ENCODE data around the gene TTC27.

The TTC27 gene

GRCh38 chr2:32663864-32664263, 36.0 kb downstream of the TTC27 start:
- Histone ChIP-seq H3K36me3 (ENCODE audit: control insufficient read depth in 5 of 5, insufficient read depth in 5 of 5, low read length in 5 of 5) (peaks cover 0 to 15% (median 3%) of the 10 kb centered on the region in 5 donors), H3K4me1 (ENCODE audit: control insufficient read depth in 5 of 5, insufficient read depth in 5 of 5, low read length in 5 of 5) (no peaks in the 10 kb centered on the region), H3K27me3 (ENCODE audit: control insufficient read depth in 5 of 5, insufficient read depth in 4 of 5, low read length in 5 of 5) (no peaks in the 10 kb centered on the region), H3K9me3 (ENCODE audit: control insufficient read depth in 5 of 5, low read length in 5 of 5) (no peaks in the 10 kb centered on the region), H3K27ac (ENCODE audit: low read depth, low read length) (no peak overlapping the region), H3K4me3 (ENCODE audit: low read depth in 1 of 5, low read length in 5 of 5) (no peak overlapping the region), H3K9ac (ENCODE audit: low read length in 5 of 5) (no peak overlapping the region)

- Histone ChIP-seq H3K36me3 (ENCODE audit: control insufficient read depth in 5 of 5, insufficient read depth in 5 of 5, low read length in 5 of 5) (peaks cover 0 to 8% (median 3%) of the 10 kb centered on the region in 5 donors), H3K27me3 (ENCODE audit: control insufficient read depth in 5 of 5, insufficient read depth in 4 of 5, low read length in 5 of 5) (no peaks in the 10 kb centered on the region), H3K27ac (ENCODE audit: low read depth, low read length) (no peak overlapping the region), H3K9me3 (ENCODE audit: control insufficient read depth in 5 of 5, low read length in 5 of 5) (no peaks in the 10 kb centered on the region), H3K4me1 (ENCODE audit: control insufficient read depth in 5 of 5, insufficient read depth in 5 of 5, low read length in 5 of 5) (no peaks in the 10 kb centered on the region), H3K9ac (ENCODE audit: low read length in 5 of 5) (no peak overlapping the region), H3K4me3 (ENCODE audit: low read depth in 1 of 5, low read length in 5 of 5) (no peak overlapping the region)
These were observed 38.9 kb downstream of the TTC27 start for GRCh38 chr2:32666704-32667103.

GRCh38 chr2:32668254-32668653, 40.4 kb downstream of the TTC27 start:
- no peaks in the 10 kb centered on the region for H3K9me3 ChIP-seq (ENCODE audit: control insufficient read depth in 5 of 5, low read length in 5 of 5)
- H3K27ac ChIP-seq (ENCODE audit: low read depth, low read length): no peak overlapping the region
- no peaks in the 10 kb centered on the region for H3K4me1 ChIP-seq (ENCODE audit: control insufficient read depth in 5 of 5, insufficient read depth in 5 of 5, low read length in 5 of 5)
- no peaks in the 10 kb centered on the region for H3K27me3 ChIP-seq (ENCODE audit: control insufficient read depth in 5 of 5, insufficient read depth in 4 of 5, low read length in 5 of 5)
- no peak overlapping the region for H3K4me3 ChIP-seq (ENCODE audit: low read depth in 1 of 5, low read length in 5 of 5)
- no peak overlapping the region for H3K9ac ChIP-seq (ENCODE audit: low read length in 5 of 5)
- H3K36me3 ChIP-seq (ENCODE audit: control insufficient read depth in 5 of 5, insufficient read depth in 5 of 5, low read length in 5 of 5): peaks cover 0 to 13% (median 5%) of the 10 kb centered on the region in 5 donors

DNA sequence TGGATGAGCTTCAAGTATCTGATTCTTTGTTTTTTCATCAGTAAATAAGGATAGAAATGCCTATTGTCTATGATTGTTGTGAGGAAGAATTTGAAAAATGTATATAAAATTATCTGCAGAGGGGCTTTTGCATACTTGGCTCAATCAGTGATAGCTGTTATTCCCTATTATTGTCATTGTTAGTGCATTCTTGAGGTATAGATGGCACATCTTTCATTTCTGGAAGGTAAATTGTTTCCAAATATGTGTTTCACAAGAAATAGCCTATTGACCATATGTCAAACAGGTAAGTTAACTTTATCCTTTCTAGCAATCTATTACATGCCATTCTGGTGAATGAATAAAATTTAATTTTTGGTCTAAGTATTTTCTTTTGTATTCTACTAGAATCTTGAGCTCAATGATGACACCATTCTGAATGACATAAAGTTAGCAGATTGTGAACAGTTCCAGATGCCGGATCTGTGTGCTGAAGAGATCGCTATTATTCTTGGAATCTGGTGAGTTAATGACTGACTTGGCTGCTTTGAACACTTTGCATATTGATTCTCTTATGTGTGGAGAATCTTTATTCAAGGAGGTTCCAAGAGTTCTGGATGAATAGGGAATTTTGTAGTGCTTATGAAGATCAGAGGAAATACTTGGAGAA, 44.2 kb downstream of the TTC27 start:
- Histone ChIP-seq H3K9me3 (ENCODE audit: control insufficient read depth in 5 of 5, low read length in 5 of 5) (no peaks in the 10 kb centered on the region), H3K27ac (ENCODE audit: low read depth, low read length) (no peak overlapping the region), H3K27me3 (ENCODE audit: control insufficient read depth in 5 of 5, insufficient read depth in 4 of 5, low read length in 5 of 5) (no peaks in the 10 kb centered on the region), H3K36me3 (ENCODE audit: control insufficient read depth in 5 of 5, insufficient read depth in 5 of 5, low read length in 5 of 5) (peaks cover 0 to 7% (median 0%) of the 10 kb centered on the region in 5 donors), H3K4me1 (ENCODE audit: control insufficient read depth in 5 of 5, insufficient read depth in 5 of 5, low read length in 5 of 5) (no peaks in the 10 kb centered on the region), H3K9ac (ENCODE audit: low read length in 5 of 5) (no peak overlapping the region), H3K4me3 (ENCODE audit: low read depth in 1 of 5, low read length in 5 of 5) (no peak overlapping the region)

- no peaks in the 10 kb centered on the region for H3K4me1 ChIP-seq (ENCODE audit: control insufficient read depth in 5 of 5, insufficient read depth in 5 of 5, low read length in 5 of 5)
- no peak overlapping the region for H3K4me3 ChIP-seq (ENCODE audit: low read depth in 1 of 5, low read length in 5 of 5)
- H3K9me3 ChIP-seq (ENCODE audit: control insufficient read depth in 5 of 5, low read length in 5 of 5): no peaks in the 10 kb centered on the region
- H3K27ac ChIP-seq (ENCODE audit: low read depth, low read length): no peak overlapping the region
- no peaks in the 10 kb centered on the region for H3K27me3 ChIP-seq (ENCODE audit: control insufficient read depth in 5 of 5, insufficient read depth in 4 of 5, low read length in 5 of 5)
- no peak overlapping the region for H3K9ac ChIP-seq (ENCODE audit: low read length in 5 of 5)
- peaks cover 4 to 19% (median 11%) of the 10 kb centered on the region in 5 donors for H3K36me3 ChIP-seq (ENCODE audit: control insufficient read depth in 5 of 5, insufficient read depth in 5 of 5, low read length in 5 of 5)
These were observed 51.0 kb downstream of the TTC27 start for GRCh38 chr2:32678825-32679224.

DNA sequence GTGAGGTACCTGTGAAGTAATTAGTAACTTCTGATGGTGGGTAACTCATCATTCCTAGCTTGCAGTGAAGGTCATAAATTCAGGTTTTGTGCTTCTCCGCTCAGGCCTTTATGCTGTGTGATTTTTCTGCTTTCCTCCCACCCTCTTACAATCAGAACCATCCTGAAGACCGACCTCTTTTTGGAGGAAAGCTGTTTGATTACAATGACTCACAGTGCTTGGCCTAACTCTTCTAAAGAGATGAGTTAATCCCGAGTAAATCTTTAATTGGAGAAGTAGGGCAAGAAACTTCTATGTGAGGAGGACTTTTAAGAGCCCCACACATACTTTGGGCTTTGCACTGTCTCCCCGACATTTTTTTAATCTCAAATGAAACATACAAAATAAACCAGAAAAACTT, 53.1 kb downstream of the TTC27 start:
- Histone ChIP-seq H3K4me3 (ENCODE audit: low read depth in 1 of 5, low read length in 5 of 5) (no peak overlapping the region), H3K4me1 (ENCODE audit: control insufficient read depth in 5 of 5, insufficient read depth in 5 of 5, low read length in 5 of 5) (no peaks in the 10 kb centered on the region), H3K9me3 (ENCODE audit: control insufficient read depth in 5 of 5, low read length in 5 of 5) (no peaks in the 10 kb centered on the region), H3K36me3 (ENCODE audit: control insufficient read depth in 5 of 5, insufficient read depth in 5 of 5, low read length in 5 of 5) (peaks cover 4 to 19% (median 11%) of the 10 kb centered on the region in 5 donors), H3K27me3 (ENCODE audit: control insufficient read depth in 5 of 5, insufficient read depth in 4 of 5, low read length in 5 of 5) (no peaks in the 10 kb centered on the region), H3K27ac (ENCODE audit: low read depth, low read length) (no peak overlapping the region), H3K9ac (ENCODE audit: low read length in 5 of 5) (no peak overlapping the region)

GRCh38 chr2:32683520-32684086, 55.8 kb downstream of the TTC27 start:
- Histone ChIP-seq H3K9me3 (ENCODE audit: control insufficient read depth in 5 of 5, low read length in 5 of 5) (no peaks in the 10 kb centered on the region), H3K4me3 (ENCODE audit: low read depth in 1 of 5, low read length in 5 of 5) (no peak overlapping the region), H3K27me3 (ENCODE audit: control insufficient read depth in 5 of 5, insufficient read depth in 4 of 5, low read length in 5 of 5) (no peaks in the 10 kb centered on the region), H3K36me3 (ENCODE audit: control insufficient read depth in 5 of 5, insufficient read depth in 5 of 5, low read length in 5 of 5) (peaks cover 7 to 28% (median 16%) of the 10 kb centered on the region in 5 donors), H3K9ac (ENCODE audit: low read length in 5 of 5) (no peak overlapping the region), H3K4me1 (ENCODE audit: control insufficient read depth in 5 of 5, insufficient read depth in 5 of 5, low read length in 5 of 5) (no peaks in the 10 kb centered on the region), H3K27ac (ENCODE audit: low read depth, low read length) (no peak overlapping the region)

GRCh38 chr2:32688541-32688940, 60.7 kb downstream of the TTC27 start:
- Histone ChIP-seq H3K4me1 (ENCODE audit: control insufficient read depth in 5 of 5, insufficient read depth in 5 of 5, low read length in 5 of 5) (no peaks in the 10 kb centered on the region), H3K9me3 (ENCODE audit: control insufficient read depth in 5 of 5, low read length in 5 of 5) (no peaks in the 10 kb centered on the region), H3K27me3 (ENCODE audit: control insufficient read depth in 5 of 5, insufficient read depth in 4 of 5, low read length in 5 of 5) (no peaks in the 10 kb centered on the region), H3K36me3 (ENCODE audit: control insufficient read depth in 5 of 5, insufficient read depth in 5 of 5, low read length in 5 of 5) (peaks cover 3 to 9% (median 4%) of the 10 kb centered on the region in 5 donors), H3K4me3 (ENCODE audit: low read depth in 1 of 5, low read length in 5 of 5) (no peak overlapping the region), H3K9ac (ENCODE audit: low read length in 5 of 5) (no peak overlapping the region), H3K27ac (ENCODE audit: low read depth, low read length) (no peak overlapping the region)

DNA sequence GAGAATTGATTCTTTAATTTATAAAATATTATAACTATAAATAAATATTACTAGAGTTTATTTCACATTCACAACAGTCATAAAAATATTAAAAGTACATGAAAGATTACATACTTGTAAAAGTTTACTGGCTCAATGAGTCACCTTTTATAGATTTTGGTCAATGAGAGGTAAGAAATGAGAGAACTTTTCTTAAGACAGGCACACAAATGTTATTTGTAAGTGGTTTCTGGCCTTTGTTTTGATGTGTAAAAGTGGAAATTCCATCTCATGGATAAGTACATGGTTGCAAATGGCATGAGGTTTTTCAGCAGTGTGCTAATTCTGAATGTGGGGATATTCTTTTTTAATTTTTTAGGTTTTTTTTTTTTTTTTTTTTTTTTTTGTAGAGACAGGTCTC, 63.8 kb downstream of the TTC27 start:
- Histone ChIP-seq H3K27ac (ENCODE audit: low read depth, low read length) (no peak overlapping the region), H3K36me3 (ENCODE audit: control insufficient read depth in 5 of 5, insufficient read depth in 5 of 5, low read length in 5 of 5) (peaks cover 0 to 9% (median under 1%) of the 10 kb centered on the region in 5 donors), H3K9me3 (ENCODE audit: control insufficient read depth in 5 of 5, low read length in 5 of 5) (no peaks in the 10 kb centered on the region), H3K4me3 (ENCODE audit: low read depth in 1 of 5, low read length in 5 of 5) (no peak overlapping the region), H3K27me3 (ENCODE audit: control insufficient read depth in 5 of 5, insufficient read depth in 4 of 5, low read length in 5 of 5) (no peaks in the 10 kb centered on the region), H3K9ac (ENCODE audit: low read length in 5 of 5) (no peak overlapping the region), H3K4me1 (ENCODE audit: control insufficient read depth in 5 of 5, insufficient read depth in 5 of 5, low read length in 5 of 5) (no peaks in the 10 kb centered on the region)

DNA sequence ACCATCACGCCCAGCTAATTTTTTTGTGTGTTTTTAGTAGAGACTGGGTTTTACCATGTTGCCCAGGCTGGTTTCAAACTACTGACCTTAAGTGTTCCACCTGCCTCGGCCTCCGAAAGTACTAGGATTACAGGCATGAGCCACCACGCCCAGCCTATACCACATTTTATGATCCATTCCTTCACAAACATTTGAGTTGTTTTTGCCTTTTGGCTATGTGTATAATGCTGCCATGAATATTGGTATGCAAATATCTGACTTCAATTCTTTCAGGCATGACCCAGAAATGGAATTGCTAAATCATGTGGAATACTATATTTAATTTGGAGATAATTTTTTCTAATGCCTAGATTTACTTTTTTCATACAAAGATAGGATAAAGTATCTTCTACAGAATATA, 68.6 kb downstream of the TTC27 start:
- Histone ChIP-seq H3K4me1 (ENCODE audit: control insufficient read depth in 5 of 5, insufficient read depth in 5 of 5, low read length in 5 of 5) (peaks cover 0 to 9% (median 0%) of the 10 kb centered on the region in 5 donors), H3K36me3 (ENCODE audit: control insufficient read depth in 5 of 5, insufficient read depth in 5 of 5, low read length in 5 of 5) (peaks cover 0 to 6% (median 0%) of the 10 kb centered on the region in 5 donors), H3K27ac (ENCODE audit: low read depth, low read length) (no peak overlapping the region), H3K9me3 (ENCODE audit: control insufficient read depth in 5 of 5, low read length in 5 of 5) (no peaks in the 10 kb centered on the region), H3K4me3 (ENCODE audit: low read depth in 1 of 5, low read length in 5 of 5) (no peak overlapping the region), H3K9ac (ENCODE audit: low read length in 5 of 5) (no peak overlapping the region), H3K27me3 (ENCODE audit: control insufficient read depth in 5 of 5, insufficient read depth in 4 of 5, low read length in 5 of 5) (no peaks in the 10 kb centered on the region)
